K562 (cell line): ENCODE measurements around the gene FYB2. TPM values are rescaled to one million over a fixed set of nuclear protein-coding genes. Genes with fewer than 3 reads are reported as not detected.

Experiments used
- ATAC-seq: fragments of 200-7000 bp; cut with Tn5 transposase; 3 replicates; pipeline ENCODE4 v1.9.1; 2020; ENCODE audit warnings: moderate library complexity
- BruUV-seq: library from RNA; stranded (reverse); fragments of 400-500 nt; replicated peaks from 2 replicates; lab custom pipeline; 2021; lab: Mats Ljungman, UMichigan
- CTCF ChIA-PET: fragments of 300-600 bp; formaldehyde crosslinking; extraction: SDS; loops from one replicate; lab custom pipeline; 2021; ENCODE audit warnings: low intra/inter-chr PET ratio; lab: Yijun Ruan, JAX
- POLR2A ChIA-PET: fragments of 300-600, 350-650 bp; sonication (Branson Sonifier 250); formaldehyde crosslinking; extraction: SDS; loops from one replicate; lab custom pipeline; 2021; ENCODE audit warnings: antibody characterized with exemption, inconsistent platforms; lab: Yijun Ruan, JAX
- DNase-seq, 4 experiments: peaks; one replicate each; pipeline versions ENCODE4 v3.0.0 to v3.0.0-alpha.2; 2011 to 2018; ENCODE audit warnings: low spot score in 3 of 4, mixed read lengths in 3 of 4; ENCODE audit errors: extremely low read depth in 1 of 4
- FAIRE-seq: peaks from 2 replicates; lab custom pipeline; 2011; peaks lifted over from hg19 to GRCh38; lab: Jason Lieb, UNC
- H2AFZ ChIP-seq: 2 replicates; pipeline ENCODE4 v1.6.0; 2011; ENCODE audit warnings: low read depth, low read length, control low read depth, inconsistent platforms
- H3K27ac ChIP-seq: fragments of 200-600 bp; 3 replicates; pipeline ENCODE4 v1.8.0; 2011; ENCODE audit warnings: low read depth, mild to moderate bottlenecking, control low read depth, inconsistent platforms, low read length, moderate library complexity, mixed read lengths; ENCODE audit errors: extremely low read depth
- H3K27me3 ChIP-seq, 2 experiments: fragments of 300-600 bp in 1 of 2; 2 replicates in 1 of 2; 3 replicates in 1 of 2; pipeline versions ENCODE4 v1.6.0 to v1.8.0; 2011; ENCODE audit warnings: inconsistent platforms in 2 of 2, low read length in 2 of 2, mild to moderate bottlenecking in 1 of 2, mixed read lengths in 1 of 2, moderate library complexity in 1 of 2; ENCODE audit not compliant: control insufficient read depth in 2 of 2, insufficient read depth in 2 of 2
- H3K36me3 ChIP-seq: fragments of 300-600 bp; 3 replicates; pipeline ENCODE4 v1.8.0; 2011; ENCODE audit warnings: mild to moderate bottlenecking, low read length, inconsistent platforms; ENCODE audit not compliant: control insufficient read depth, insufficient read depth
- H3K4me1 ChIP-seq, 2 experiments: fragments of 200-600 bp in 1 of 2; replicated peaks in 1 of 2; 2 replicates in 1 of 2; 3 replicates in 1 of 2; pipeline versions ENCODE4 v1.5.1 to v1.8.0; 2011; ENCODE audit warnings: inconsistent platforms in 2 of 2, low read length in 2 of 2, mild to moderate bottlenecking in 1 of 2, mixed read lengths in 1 of 2, moderate library complexity in 1 of 2; ENCODE audit not compliant: control insufficient read depth in 2 of 2, insufficient read depth in 2 of 2
- H3K4me2 ChIP-seq: 2 replicates; pipeline ENCODE4 v1.6.1; 2011; ENCODE audit warnings: low read length, control low read depth, inconsistent platforms, mixed read lengths; ENCODE audit not compliant: insufficient read depth
- H3K4me3 ChIP-seq: fragments of 200-600 bp; sonication (generic), shearing (Covaris generic); 2 replicates; pipeline ENCODE4 v1.5.1; 2016; ENCODE audit warnings: control low read depth, inconsistent platforms
- H3K79me2 ChIP-seq: fragments of 200-600 bp; 3 replicates; pipeline ENCODE4 v1.8.0; 2011; ENCODE audit warnings: low read length, inconsistent platforms; ENCODE audit not compliant: control insufficient read depth, insufficient read depth
- H3K9ac ChIP-seq, 2 experiments: 2 replicates each; pipeline versions ENCODE4 v1.6.0 to v1.6.1; 2011; ENCODE audit warnings: low read depth in 2 of 2, low read length in 2 of 2, control low read depth in 1 of 2, inconsistent platforms in 1 of 2, mild to moderate bottlenecking in 1 of 2, mixed read lengths in 1 of 2; ENCODE audit not compliant: insufficient read depth in 1 of 2
- H3K9me1 ChIP-seq: one replicate; pipeline ENCODE4 v1.6.0; 2011; ENCODE audit warnings: inconsistent platforms, mild to moderate bottlenecking, low read length, moderate library complexity; ENCODE audit not compliant: control insufficient read depth, insufficient read depth
- H3K9me3 ChIP-seq: replicated peaks from 2 replicates; pipeline ENCODE4 v1.5.1; 2011; ENCODE audit warnings: low read depth, low read length, inconsistent platforms; ENCODE audit not compliant: control insufficient read depth, insufficient read depth
- H4K20me1 ChIP-seq: replicated peaks from 2 replicates; pipeline ENCODE4 v1.6.1; 2011; ENCODE audit warnings: low read length, inconsistent platforms, mixed read lengths; ENCODE audit not compliant: control insufficient read depth, insufficient read depth
- CBX2 ChIP-seq: fragments of 200-600 bp; sonication (generic); IDR thresholded peaks from one replicate; pipeline ENCODE4 v1.6.1; 2012; ENCODE audit warnings: mild to moderate bottlenecking, low read length, inconsistent platforms; ENCODE audit not compliant: insufficient read depth, poor library complexity, severe bottlenecking
- EGR1 ChIP-seq: fragments of 450-650 bp; conservative IDR thresholded peaks from 2 replicates; pipeline ENCODE4 v1.6.1; 2017; ENCODE audit warnings: mild to moderate bottlenecking
- MCM2 ChIP-seq: fragments of 450-650 bp; IDR thresholded peaks from 2 replicates; pipeline ENCODE4 v1.6.1; 2017; ENCODE audit warnings: low read depth, mild to moderate bottlenecking
- MEF2A ChIP-seq: IDR thresholded peaks from 2 replicates; pipeline ENCODE4 v1.6.1; 2011; ENCODE audit warnings: low read depth, mild to moderate bottlenecking, low read length, moderate library complexity; ENCODE audit not compliant: control insufficient read depth
- NFE2 ChIP-seq: IDR thresholded peaks from 2 replicates; pipeline ENCODE4 v1.6.1; 2014; ENCODE audit warnings: antibody characterized with exemption, low read depth
- POLR3A ChIP-seq: IDR thresholded peaks from 2 replicates; pipeline ENCODE4 v1.6.1; 2011; ENCODE audit warnings: borderline replicate concordance, mild to moderate bottlenecking, moderate library complexity; ENCODE audit not compliant: insufficient read length, insufficient read depth; ENCODE audit errors: extremely low read depth
- POU5F1 ChIP-seq: fragments of 150-350 bp; IDR thresholded peaks from 2 replicates; pipeline ENCODE4 v1.6.1; 2014; ENCODE audit warnings: borderline replicate concordance, low read length, low read depth, mild to moderate bottlenecking; ENCODE audit not compliant: partially characterized antibody
- RAD21 ChIP-seq, 2 experiments: fragments of 250-450 bp in 1 of 2; fragments of 450-650 bp in 1 of 2; sonication (Bioruptor Pico) in 1 of 2; formaldehyde crosslinking in 1 of 2; IDR thresholded peaks in 1 of 2; conservative IDR thresholded peaks in 1 of 2; 2 replicates each; pipeline versions ENCODE4 v1.4.0 to v1.8.0; 2020 to 2022; ENCODE audit warnings: mild to moderate bottlenecking in 2 of 2, moderate library complexity in 1 of 2
- STAG1 ChIP-seq: sonication (generic); formaldehyde crosslinking; IDR thresholded peaks from 2 replicates; pipeline ENCODE4 v1.5.0; 2020; ENCODE audit warnings: missing genetic modification reagents, borderline replicate concordance
- ZNF133 ChIP-seq: fragments of 250-450 bp; sonication (Bioruptor Pico); IDR thresholded peaks from 2 replicates; pipeline ENCODE4 v1.4.0; 2020; ENCODE audit warnings: mild to moderate bottlenecking
- ZNF324 ChIP-seq: fragments of 250-450 bp; sonication (Bioruptor Pico); IDR thresholded peaks from 2 replicates; pipeline ENCODE4 v1.4.0; 2020; ENCODE audit warnings: mild to moderate bottlenecking
- WGBS: fragments of 100-300 bp; shearing (Covaris generic); methylation state at CpG from one replicate; pipeline ENCODE4 v1.1.6; 2016; ENCODE audit warnings: low coverage, mixed read lengths; ENCODE audit not compliant: insufficient coverage; ENCODE audit errors: missing lambda C conversion rate; 5-methylcytosine and 5-hydroxymethylcytosine counted together
- in situ Hi-C: fragments of 300-500 bp; cut with MboI; formaldehyde crosslinking; loops from 4 replicates; pipeline ENCODE4 v1.15.0; 2018; ENCODE audit warnings: inconsistent platforms, mixed read lengths
- intact Hi-C: fragments of 100-400 bp; cut with micrococcal nuclease; formaldehyde crosslinking; loops from 2 replicates; pipeline ENCODE4 v1.14.2; 2022
- polyA plus RNA-seq, 8 experiments: library from polyadenylated mRNA; depleted of rRNA in 4 of 8; stranded (reverse) in 5 of 8; unstranded in 3 of 8; fragments of >200 nt; fragmentation: Nextera tagmentation in 2 of 8; fragmentation: Illumina TruSeq in 1 of 8; extraction: Ambion mirVana in 2 of 8; extraction: Trizol in 1 of 8; gene quantifications; 2 replicates each; pipeline versions ENCODE4 v1.2.1 to v1.2.3, GENCODE V29; 2011 to 2014; ENCODE audit warnings: inconsistent platforms in 1 of 8, missing spikeins in 1 of 8
- total RNA-seq, 7 experiments: library from RNA; depleted of rRNA in 6 of 7; stranded (reverse); fragments of >200 nt in 6 of 7; fragmentation: Illumina TruSeq in 2 of 7; extraction: Trizol in 2 of 7; gene quantifications; 2 replicates each; pipeline versions ENCODE4 v1.2.1 to v1.2.3, GENCODE V29; 2011 to 2021; ENCODE audit warnings: low replicate concordance in 1 of 7
- TF ChIP-seq, protein P1 (sequence below), 2 experiments: fragments of 450-650 bp; formaldehyde crosslinking in 1 of 2; IDR thresholded peaks; 2 replicates each; pipeline versions ENCODE4 v1.4.0 to v1.6.1; 2014 to 2020; ENCODE audit warnings: mild to moderate bottlenecking in 2 of 2, borderline replicate concordance in 1 of 2, low read depth in 1 of 2

The FYB2 gene
- total and polyA plus RNA-seq, 9 of the 15 experiments (the other 6 are each of a cell fraction or from before 2014, with no cell fraction given) = not detected

DNA sequence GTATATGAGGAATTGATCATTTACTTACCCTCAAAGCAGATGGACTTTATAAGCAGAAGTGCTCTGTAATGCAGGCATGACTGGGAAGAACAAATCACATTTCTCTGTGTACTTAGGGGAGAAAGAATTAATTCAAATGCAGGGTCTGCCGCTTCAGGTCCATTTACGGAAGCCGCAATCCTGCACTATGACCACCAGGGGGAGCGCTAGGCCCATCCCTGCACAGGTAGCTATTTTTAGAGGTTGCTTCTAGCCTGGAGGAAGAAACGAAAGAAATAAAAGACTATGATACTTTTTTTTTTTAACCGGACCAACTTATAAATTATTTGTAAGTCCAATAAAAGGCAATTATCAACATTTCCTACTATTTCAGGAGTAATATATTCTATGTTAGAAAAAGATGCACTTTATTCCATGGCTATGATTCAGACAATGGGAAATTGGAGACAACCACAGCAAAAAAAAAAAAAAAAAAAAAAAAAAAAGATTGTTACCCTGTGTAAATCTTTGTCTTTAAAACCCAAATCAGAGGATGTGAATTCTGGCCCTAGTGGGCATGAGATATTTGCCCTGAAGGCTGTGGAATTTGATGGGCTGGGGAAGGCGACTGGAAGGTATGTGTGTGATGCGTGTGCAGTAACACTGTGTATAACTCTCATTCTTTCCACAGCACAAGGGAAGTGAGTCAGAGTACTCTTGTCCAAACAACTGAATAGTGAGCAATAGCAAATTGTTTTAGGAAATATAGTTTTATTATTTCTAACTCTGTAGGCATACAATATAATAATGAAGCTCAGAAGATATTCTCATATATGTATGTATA lies 12.9 kb upstream of the FYB2 start:
- H3K9me1 ChIP-seq = no peaks in the 10 kb centered on the region
- in situ Hi-C loops = loop anchor here (25.0 kb wide), 1 partner anchor 1205 kb away; no protein-coding TSS in a partner anchor
- intact Hi-C loops = loop anchor here (1.0 to 5.0 kb wide), 5 partner anchors 136 to 1820 kb away; no protein-coding TSS in a partner anchor
- ATAC-seq (peak; percentile 84), DNase-seq (peak; percentile 64 to 76 (median 75)), FAIRE-seq (peak; percentile 84)
- H3K27me3 ChIP-seq = peaks cover 0 to 5% of the 10 kb centered on the region in 2 experiments; a peak in 2 of 5 replicates
- no peaks in the 10 kb centered on the region for H4K20me1 ChIP-seq
- H3K27ac ChIP-seq = no peak overlapping the region
- WGBS = 9% methylated on average over 8 of the region's 8 CpGs
- H3K9ac ChIP-seq = no peak overlapping the region
- no TSS peak for BruUV-seq
- CTCF ChIA-PET = interaction anchor here (0.6 to 2.8 kb wide), 5 partner anchors 136 to 1599 kb away, joined by 3 to 26 read pairs (median 3); no protein-coding TSS in a partner anchor
- H2AFZ ChIP-seq = no peak overlapping the region
- no peak overlapping the region for H3K4me3 ChIP-seq
- H3K79me2 ChIP-seq = no peaks in the 10 kb centered on the region
- no peaks in the 10 kb centered on the region for H3K9me3 ChIP-seq
- H3K4me1 ChIP-seq = no peaks in the 10 kb centered on the region
- POLR2A ChIA-PET = interaction anchor here (0.6 to 0.7 kb wide), 2 partner anchors 121 to 136 kb away, joined by 3 read pairs; no protein-coding TSS in a partner anchor
- H3K4me2 ChIP-seq = no peak overlapping the region
- H3K36me3 ChIP-seq = no peaks in the 10 kb centered on the region
- TF ChIP-seq POLR3A = no peak
- TF ChIP-seq STAG1 (CRISPR knock-in tag) = peak; percentile 85; the same call in 1 of the 2 replicates
- no peak for TF ChIP-seq POU5F1
- TF ChIP-seq NFE2 = no peak
- TF ChIP-seq, protein P1, sequence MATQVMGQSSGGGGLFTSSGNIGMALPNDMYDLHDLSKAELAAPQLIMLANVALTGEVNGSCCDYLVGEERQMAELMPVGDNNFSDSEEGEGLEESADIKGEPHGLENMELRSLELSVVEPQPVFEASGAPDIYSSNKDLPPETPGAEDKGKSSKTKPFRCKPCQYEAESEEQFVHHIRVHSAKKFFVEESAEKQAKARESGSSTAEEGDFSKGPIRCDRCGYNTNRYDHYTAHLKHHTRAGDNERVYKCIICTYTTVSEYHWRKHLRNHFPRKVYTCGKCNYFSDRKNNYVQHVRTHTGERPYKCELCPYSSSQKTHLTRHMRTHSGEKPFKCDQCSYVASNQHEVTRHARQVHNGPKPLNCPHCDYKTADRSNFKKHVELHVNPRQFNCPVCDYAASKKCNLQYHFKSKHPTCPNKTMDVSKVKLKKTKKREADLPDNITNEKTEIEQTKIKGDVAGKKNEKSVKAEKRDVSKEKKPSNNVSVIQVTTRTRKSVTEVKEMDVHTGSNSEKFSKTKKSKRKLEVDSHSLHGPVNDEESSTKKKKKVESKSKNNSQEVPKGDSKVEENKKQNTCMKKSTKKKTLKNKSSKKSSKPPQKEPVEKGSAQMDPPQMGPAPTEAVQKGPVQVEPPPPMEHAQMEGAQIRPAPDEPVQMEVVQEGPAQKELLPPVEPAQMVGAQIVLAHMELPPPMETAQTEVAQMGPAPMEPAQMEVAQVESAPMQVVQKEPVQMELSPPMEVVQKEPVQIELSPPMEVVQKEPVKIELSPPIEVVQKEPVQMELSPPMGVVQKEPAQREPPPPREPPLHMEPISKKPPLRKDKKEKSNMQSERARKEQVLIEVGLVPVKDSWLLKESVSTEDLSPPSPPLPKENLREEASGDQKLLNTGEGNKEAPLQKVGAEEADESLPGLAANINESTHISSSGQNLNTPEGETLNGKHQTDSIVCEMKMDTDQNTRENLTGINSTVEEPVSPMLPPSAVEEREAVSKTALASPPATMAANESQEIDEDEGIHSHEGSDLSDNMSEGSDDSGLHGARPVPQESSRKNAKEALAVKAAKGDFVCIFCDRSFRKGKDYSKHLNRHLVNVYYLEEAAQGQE (IDR thresholded peaks at IDR 0.05; ENCODE audit: borderline replicate concordance) = peak; percentile 84; the same call in 1 of the 2 replicates
- TF ChIP-seq, protein P1 (CRISPR knock-in tag; IDR thresholded peaks at IDR 0.05; ENCODE audit: low read depth) = no peak
- TF ChIP-seq MCM2 = no peak
- TF ChIP-seq EGR1 = no peak
- no peak for TF ChIP-seq CBX2
- TF ChIP-seq ZNF133 = no peak
- TF ChIP-seq MEF2A = peak; percentile 98
- peak; percentile 91 to 93 for TF ChIP-seq RAD21 (CRISPR knock-in tag; conservative IDR thresholded peaks at IDR 0.05 in 1 of 2, IDR thresholded peaks at IDR 0.05 in 1 of 2)
- TF ChIP-seq ZNF324 = no peak
